ENCODE data around the gene P4HA1. TPM values are rescaled to one million over a fixed set of nuclear protein-coding genes. Genes with fewer than 3 reads are reported as not detected.

The P4HA1 gene
- total RNA-seq, 1 experiment from 2014 or later: 206 TPM

DNA sequence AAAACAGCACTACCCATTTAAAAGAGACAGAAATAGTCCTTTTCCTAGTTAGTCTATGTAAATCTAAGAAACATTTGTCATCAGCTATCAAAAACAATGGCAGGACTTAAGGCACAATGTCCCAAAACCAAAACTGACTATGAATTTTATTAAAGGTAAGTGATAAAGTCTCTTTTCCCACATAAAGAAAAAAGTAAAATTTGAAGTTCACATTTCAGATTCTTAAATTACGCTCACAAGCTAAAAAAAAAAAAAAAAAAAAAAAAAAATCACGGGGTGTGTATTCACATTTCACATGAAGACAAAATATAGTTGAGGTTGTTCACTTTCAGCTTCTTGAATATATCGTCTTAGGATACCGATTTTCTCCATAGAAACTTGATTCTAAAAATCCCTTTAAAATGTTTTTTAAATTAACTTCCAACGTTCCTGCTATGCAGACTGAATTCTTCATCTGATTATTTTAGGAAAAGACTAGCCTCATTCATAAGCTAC lies 1.6 kb downstream of the P4HA1 start:
- DNase-seq (ENCODE audit: low read depth): no peak

DNA sequence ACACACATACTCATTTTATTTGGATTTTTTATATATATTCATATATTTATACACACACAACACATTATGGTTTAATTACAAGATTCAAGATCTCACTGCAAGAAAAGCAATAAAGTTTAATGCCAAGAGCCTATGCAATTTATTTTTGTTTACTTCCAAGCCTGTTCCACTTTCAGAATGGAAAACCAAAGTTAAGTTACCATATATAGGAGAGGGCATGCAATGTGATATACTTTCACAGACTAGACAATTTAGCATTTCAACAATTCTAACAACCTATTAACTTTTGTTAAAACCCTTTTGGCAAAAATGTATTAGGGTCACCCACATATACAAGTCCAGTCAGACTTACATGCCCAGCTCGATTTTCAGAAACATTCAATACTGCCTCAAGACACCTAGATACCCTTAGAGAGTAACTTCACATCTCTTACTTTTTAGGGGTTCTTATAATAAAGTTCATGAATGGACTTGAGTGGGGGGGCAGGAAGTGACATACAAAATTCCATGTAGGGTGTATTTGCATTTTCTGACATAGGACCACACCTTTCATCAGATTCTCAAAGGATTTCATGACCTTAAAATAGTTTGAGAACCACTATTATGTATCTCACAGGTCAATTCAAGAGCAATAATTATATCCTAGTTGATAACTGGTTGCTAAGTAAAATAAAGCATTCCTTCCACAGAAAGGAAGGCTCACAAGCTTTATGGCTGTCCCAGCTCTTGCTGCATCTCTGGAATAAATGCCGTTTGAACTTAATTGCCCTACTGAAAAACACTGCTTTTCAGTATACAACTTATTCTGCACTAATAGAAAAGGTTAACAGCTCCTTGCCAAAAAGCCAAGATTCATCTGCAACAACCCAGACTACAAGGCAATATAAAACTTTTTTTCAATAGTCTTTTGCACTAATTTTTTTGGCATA lies 2.5 kb downstream of the P4HA1 start:
- peak; percentile 18 for DNase-seq (ENCODE audit: low read depth)

DNA sequence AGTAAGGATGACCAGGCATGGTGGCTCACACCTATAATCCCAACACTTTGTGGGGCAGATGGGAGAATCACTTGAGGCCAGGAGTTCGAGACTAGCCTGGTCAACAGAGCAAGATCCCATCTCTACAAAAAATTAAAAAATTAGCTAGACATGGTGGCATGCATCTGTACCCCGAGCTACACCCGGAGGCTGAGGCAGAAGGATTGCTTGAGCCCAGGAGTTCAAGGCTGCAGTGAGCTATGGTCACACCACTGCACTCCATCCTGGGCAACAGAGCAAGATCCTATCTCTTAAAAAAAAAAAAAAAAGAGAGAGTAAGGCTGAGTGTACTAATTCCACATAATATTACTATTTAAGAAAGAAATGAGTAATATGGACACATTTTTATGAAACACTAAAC lies 3.8 kb downstream of the P4HA1 start:
- DNase-seq (ENCODE audit: low read depth): no peak

DNA sequence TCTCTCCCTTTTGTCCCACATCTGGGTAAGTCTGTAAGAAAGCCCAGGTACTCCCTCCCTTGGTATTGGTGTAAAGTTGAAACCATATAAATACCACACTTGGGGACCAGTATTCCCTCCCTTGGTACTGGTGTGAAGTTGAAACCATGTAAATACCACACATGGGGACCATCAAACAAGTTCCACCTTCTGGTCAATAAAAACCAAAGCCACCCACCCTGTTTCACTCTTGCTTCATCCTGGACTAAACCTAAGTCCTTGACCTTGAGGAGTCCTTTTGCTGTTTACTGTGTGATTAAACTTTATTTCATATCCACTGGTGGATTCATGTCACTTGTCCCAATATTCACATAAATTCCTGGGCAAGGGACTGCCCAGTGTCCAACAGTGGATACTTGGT lies 8.4 kb downstream of the P4HA1 start:
- no peak for DNase-seq (ENCODE audit: low read depth)

DNA sequence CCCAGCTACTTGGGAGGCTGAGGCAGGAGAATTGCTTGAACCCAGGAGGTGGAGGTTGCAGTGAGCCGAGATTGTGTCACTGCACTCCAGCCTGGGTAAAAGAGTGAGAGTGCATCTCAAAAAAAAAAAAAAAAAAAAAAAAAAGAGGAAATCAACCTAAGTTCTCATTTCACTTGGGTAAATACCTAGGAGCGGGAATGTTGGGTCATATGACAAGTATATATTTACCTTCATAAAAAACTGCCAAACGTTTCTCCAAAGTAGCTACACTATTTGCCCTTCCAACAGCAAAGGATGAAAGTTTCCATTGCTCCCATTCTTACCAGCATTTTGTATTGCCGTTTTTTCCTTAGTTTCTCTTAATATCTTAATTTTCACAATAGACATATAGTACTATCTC lies 9.8 kb downstream of the P4HA1 start:
- DNase-seq (ENCODE audit: low read depth): no peak

DNA sequence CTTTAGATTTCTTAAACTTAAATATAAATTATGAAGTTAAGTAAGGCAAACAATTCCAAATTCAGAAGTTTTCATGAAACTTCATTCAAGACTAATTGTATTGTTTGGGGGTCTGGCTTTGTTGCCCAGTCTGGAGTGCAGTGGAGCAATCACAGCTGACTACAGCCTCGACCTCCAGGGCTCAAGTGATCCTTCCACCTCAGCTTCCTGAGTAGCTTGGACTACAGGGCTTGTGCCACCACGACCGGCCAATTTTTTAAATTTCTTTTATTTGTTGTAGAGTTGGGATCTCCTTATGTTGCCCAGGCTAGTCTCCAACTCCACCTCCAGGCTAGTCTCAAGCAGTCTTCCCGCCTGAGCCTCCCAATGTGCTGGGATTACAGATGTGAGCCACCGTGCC lies 12.5 kb downstream of the P4HA1 start:
- DNase-seq (ENCODE audit: low read depth): no peak

DNA sequence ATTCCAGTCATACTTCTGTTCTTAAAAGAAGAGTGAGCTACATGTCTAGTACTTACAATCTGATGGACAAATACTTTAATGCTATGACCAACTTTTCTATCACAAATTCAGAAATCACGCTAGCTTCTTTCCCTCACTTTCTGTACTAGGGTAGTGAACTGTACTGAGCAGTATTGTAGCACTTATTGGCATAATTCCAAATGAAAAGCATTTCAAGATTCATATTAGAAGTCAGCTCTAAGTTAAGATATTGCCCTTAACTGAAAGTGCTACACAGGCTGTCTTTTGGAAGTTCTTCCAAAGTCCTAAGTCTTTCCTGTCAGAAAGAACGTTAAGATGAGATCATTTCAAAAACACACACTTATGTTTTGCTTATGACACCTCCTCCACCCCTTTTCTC lies 13.4 kb downstream of the P4HA1 start:
- no peak for DNase-seq (ENCODE audit: low read depth)

DNA sequence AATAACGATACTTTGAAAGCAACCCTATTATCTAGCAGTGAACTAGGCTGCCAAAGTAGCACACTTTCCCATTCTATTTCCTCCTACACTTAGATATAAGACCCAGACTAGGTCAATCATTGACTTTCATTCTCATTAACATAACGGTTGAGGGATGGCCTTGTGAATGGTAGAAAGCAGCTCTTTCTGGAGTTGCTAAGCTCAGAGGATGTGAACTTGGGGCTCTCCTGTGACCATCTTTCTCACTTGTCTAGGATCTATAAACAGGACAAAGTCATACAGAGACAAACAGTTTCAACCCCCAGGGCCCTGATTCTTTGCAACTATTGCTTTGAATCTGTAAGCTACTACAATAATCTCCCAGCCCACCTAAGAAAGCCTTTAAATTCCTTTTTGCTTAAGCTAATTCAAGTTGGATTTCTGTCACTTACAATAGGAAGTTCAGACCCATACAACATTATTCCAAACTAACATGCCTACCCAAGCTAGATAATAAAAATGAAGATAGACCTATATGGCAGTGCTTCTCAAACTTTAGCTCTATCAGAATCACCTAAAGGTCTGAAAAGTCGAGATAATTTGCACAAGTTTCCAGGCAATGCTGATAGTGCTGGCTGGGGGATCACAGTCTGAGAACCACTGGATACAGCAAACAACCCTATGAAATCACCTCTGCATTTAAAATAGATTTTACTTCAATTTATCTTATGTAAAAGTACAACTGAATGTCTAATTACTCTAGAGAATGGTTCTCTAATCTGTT lies 16.7 kb downstream of the P4HA1 start:
- no peak for DNase-seq (ENCODE audit: low read depth)

DNA sequence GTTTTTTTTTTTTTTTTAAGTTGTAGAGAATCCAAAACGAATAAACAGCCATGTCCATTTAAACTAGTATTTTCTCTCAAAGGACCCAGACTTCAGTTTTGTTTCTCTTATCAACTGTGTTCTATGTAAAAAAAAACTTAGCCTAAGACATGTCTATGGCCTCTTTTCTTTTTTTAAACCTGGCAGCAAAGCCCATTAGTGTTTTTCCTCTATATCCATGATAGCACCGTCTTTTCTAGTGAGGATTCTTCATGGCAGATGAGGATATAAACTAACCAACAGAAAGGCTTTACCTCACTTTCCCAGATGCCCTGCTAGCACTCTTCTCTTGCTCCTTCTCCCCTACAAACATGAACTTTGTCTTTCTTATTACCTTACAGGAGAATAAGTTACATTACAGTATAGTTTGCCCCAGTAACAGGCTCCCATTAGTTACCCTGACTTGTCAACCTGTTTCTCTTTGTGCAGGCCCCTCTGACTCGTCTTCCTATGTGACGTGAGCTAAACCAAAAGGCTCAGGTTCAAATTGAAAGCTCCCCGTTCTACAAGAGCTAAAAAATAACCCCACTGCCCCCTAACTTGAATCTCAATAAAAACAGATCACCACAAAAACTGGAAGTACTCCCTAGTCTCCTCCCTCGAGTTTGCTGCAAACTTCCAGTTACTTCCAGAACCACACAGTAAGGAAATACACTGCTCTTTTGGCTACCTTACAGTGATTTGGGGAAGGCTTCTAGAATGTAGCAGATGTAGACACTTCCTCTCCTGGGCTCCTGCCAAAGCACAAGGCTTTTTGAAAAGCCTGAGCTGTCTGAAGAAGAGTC lies 20.1 kb downstream of the P4HA1 start:
- DNase-seq (ENCODE audit: low read depth): peak; percentile 65

DNA sequence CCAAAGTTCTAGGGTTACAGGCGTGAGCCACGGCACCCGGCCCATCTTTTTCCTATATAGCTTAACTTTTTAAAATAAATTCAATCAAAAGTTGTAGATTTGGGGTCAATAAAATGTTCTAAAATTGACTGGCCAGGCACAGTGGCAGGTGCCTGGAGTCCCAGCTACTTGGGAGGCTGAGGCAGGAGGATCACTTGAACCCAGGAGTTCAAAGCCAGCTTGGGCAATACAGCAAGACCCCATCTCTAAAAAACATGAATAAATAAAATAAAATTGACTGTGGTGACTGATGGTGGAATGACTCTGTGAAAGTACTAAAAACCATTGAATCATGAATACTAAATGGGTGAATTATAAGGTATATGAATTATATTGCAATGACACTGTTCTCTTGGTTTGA lies 20.8 kb downstream of the P4HA1 start:
- DNase-seq (ENCODE audit: low read depth): no peak

DNA sequence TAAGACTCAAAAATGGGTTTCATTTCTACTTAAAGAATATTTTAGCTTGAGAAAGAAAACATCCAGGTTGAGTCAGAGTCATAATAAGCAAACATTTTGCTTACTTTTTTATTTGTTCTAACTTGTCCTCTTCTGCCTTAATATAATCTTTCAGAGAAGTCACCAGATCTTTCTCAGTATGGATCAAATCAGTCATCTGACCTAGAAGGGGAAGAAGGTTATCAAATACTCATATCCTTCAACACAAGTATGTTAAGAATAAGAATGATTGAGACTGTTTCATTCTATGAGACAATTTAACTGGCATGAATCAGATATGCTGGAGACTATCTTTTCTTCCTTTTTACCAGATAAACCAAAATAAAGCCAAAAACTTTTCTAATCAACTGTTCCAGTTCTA lies 23.0 kb downstream of the P4HA1 start:
- no peak for DNase-seq (ENCODE audit: low read depth)

DNA sequence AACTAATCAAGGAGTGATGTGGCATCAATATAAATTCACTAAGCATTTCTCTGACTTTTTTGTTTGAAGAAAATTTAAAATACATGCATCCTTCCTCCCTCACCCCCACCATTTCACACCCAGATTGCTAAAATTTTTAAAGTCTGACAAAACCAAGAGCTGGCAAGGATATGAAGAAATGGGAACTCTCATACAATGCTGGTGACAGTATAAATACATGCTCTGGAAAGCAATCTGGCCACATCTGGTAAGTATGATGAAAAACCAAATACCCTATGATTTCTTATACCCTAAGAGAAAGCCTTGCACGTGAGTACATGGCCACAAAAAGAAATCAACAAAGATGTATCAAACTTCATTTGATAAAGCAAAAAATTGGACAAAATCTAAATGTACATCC lies 31.2 kb downstream of the P4HA1 start:
- no peak for DNase-seq (ENCODE audit: low read depth)

DNA sequence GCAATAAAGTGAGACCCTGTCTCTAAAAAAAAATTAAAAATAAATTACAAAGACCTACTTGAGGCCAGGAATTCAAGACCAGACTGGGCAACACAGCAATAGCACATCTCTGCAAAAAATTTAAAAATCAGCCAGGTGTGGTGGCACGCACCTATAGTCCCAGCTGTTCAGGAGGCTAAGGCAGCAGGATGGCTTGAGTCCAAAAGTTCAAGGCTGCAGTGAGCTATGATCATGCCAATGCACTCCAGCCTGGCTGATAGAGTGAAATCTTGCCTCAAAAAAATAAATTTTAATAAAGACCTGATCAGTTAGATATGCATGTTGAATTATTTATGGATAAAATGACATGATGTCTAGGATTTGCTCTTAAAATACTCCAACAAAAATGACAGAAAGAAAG lies 34.9 kb downstream of the P4HA1 start:
- DNase-seq (ENCODE audit: low read depth): no peak

DNA sequence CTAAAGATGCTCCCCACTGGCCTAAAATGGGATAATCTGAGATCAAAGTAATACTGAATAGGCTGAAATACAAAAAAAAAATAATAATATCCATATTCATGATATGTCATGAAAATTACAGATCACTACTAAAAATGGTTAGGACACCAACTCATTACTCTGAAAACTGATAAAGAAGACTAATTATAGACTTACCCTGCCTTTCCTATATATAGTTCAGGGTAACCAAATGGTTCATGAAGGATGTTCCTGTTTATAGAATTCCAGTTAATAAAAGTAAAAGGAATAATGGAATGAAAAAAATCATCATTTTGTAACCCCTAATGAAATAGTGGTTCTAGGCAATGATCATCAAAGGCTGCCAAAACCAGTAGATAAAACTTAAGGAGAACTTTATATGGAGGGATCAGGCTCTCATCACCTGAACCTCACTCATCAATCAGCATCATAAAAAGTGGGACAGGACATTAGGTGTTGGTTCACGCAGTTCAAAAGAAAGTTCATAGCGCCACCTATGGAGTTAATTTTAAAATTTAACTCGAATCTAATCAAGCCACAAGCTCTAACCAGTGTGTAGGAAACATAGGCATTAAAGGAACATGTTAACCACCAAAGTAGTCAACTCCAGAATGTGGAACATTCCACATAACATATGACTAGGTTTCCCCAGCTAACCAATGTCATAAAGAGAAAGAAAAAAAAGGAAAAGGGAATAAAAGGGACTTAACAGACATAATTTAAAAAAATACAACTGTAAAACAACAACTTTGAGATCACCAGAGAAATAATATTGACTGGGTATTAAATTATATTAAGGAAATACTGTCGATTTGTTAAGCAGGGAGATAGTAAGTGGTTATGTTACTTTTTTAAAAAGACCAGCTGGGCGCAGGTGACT lies 35.7 kb downstream of the P4HA1 start:
- DNase-seq (ENCODE audit: low read depth): peak; percentile 41

DNA sequence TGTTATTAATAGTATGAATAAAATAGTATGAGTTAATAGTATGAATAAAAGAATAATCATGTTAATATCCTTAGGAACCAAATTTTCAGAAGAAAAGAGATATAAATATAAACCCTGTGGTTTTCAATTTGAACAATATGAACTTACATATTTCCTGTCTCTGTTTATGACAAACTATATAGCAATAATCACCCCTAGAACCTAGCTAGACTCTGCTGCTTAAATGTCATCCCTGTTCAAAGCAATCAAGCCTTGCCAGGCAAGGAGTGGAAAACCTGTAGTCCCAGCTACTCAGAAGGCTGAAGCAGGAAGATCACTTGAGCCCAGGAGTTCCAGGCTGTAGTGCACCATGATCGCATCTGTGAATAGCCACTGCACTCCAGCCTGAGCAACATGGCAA lies 36.5 kb downstream of the P4HA1 start:
- no peak for DNase-seq (ENCODE audit: low read depth)

DNA sequence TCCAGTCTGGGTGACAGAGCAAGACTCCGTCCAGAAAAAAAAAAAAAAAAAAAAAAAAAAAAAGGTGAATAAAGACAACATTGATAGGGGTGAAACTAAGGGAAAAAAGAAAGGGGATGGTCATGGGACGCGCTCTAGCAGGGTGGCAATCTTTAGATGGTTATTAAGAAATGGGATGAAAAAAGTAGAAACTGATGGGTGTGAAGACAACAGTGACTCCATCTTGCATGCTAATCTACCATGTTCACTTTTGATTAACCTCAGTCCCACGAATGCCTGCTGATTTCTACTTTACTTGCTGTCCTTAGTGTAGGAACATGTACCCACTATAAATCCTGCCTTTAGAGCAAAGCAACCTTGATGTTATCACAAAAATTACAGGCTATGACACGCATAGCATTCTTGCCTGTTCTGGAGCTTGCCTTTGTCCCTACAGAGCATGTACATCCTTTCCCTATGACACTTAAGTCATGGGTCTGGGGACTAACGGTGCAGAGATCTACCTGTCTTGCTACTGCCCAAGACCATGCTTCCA lies 38.5 kb downstream of the P4HA1 start:
- DNase-seq (ENCODE audit: low read depth): no peak

DNA sequence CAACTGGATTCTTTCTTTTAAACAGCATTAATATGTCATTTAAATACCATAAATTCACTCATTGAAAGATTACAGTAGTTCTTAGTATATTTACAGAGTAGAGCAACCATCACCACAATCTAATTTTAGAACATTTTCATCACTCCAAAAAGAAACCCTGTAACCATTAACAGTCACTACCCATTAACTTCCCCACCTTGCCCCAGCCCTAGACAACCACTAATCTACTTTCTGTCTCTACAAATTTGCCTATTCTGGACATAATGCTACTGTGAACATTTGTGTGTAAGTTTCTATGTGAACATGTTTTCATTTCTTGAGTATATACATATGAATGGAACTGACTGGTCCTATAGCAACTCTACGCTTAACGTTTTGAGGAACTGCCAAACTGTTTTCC lies 42.4 kb downstream of the P4HA1 start:
- no peak for DNase-seq (ENCODE audit: low read depth)

DNA sequence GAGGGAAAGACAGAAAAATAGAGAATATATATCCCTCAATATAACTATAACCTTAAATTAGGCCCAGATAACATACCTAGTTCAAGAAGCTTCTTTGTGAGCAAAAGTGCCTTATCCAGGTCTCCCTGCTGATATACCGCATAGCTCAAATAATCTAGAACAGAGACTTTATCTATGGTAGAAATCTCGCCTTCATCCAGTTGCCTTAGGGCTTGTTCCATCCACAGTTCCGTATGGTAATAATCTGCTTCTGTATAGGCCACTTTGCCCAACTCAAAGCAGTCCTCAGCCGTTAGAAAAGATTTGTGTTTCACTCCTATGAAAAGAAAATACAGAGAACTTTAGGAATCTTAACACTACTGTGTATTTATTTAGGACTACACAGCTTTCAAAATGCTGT lies 43.4 kb downstream of the P4HA1 start:
- DNase-seq (ENCODE audit: low read depth): no peak

DNA sequence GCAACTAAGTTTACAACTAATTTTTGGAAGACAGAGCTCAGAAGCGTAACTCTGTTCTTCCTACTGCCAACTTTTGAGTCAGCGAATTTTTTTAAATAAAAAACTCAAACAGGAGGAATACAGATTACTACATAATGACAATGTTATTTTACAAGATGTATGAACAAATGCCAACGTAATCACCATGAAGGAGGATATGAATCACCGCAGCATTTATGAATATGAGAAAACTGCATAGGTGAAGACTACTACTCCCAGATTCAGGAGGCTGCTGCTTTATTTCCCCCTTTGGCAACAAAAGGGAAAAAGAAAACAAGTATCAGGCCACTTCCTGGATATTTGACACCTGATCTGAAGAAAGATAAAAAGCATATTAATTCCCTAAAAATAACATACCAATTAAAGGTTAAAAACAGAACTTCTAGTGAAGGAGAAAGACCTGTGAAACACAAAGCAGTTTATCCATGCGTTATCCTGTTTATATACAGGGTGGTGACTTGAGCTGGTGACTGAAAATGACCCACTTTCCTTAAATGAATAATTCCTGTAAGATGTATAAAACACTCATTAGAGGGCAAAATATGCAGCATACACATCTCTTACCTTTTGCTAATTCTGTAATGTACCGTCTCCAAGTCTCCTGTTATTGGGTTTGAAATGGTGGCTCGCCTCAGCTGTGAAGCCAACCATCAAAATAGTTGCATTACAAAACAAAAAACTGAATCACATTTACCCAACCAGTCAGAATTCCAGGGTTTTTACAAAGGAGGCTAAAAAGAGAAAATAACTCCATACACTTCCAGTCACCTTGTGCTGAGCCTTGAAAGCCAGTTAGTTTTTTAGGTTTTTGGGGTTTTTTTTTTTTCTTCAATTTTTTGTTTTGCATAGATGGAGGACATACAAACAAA lies 52.0 kb downstream of the P4HA1 start:
- peak; percentile 92 for DNase-seq (ENCODE audit: low read depth)
